Measurements from ENCODE around the gene RAET1L. TPM values are rescaled to one million over a fixed set of nuclear protein-coding genes. Genes with fewer than 3 reads are reported as not detected.
"Not testable (repeated sequence)": the region's sequence is repeated elsewhere in the genome, so short reads cannot be mapped to it uniquely, and the experiment has no call there.

The RAET1L gene
- not detected in 2 replicates for total RNA-seq (ENCODE audit: low replicate concordance)

GRCh38 chr6:150025201-150025917, at the start of gene RAET1L:
Gene RAET1L (minus strand): TSS chr6:150025532. CDS start chr6:150025471, 61 bp downstream.
- peak; percentile 70 for DNase-seq (ENCODE audit: low read depth)
- peak within 1 kb of the TSS; percentile 52 for H3K4me3 ChIP-seq (ENCODE audit: low read depth, low read length)
- TF ChIP-seq CTCF (IDR thresholded peaks at IDR 0.05; ENCODE audit: insufficient read depth, low read length) = no peak

GRCh38 chr6:150075034-150075421, 49.7 kb upstream of the RAET1L start:
- no peak overlapping the region for H3K4me3 ChIP-seq (ENCODE audit: low read depth, low read length)
- peak; percentile 58 for DNase-seq (ENCODE audit: low read depth)
- no peak for TF ChIP-seq CTCF (IDR thresholded peaks at IDR 0.05; ENCODE audit: insufficient read depth, low read length)

GRCh38 chr6:150074396-150075033, 49.2 kb upstream of the RAET1L start:
- peak; percentile 12 for DNase-seq (ENCODE audit: low read depth)
- not testable (repeated sequence) for H3K4me3 ChIP-seq (ENCODE audit: low read depth, low read length)

- H3K4me3 ChIP-seq (ENCODE audit: low read depth, low read length) = no peak overlapping the region
- no peak for TF ChIP-seq CTCF (IDR thresholded peaks at IDR 0.05; ENCODE audit: insufficient read depth, low read length)
- DNase-seq (ENCODE audit: low read depth) = peak; percentile 26
Measured at GRCh38 chr6:150072201-150072600, 46.9 kb upstream of the RAET1L start.

GRCh38 chr6:150070236-150070818, 45.0 kb upstream of the RAET1L start:
- TF ChIP-seq CTCF (IDR thresholded peaks at IDR 0.05; ENCODE audit: insufficient read depth, low read length) = no peak
- H3K4me3 ChIP-seq (ENCODE audit: low read depth, low read length) = no peak overlapping the region
- no peak for DNase-seq (ENCODE audit: low read depth)

- TF ChIP-seq CTCF (IDR thresholded peaks at IDR 0.05; ENCODE audit: insufficient read depth, low read length) = no peak
- H3K4me3 ChIP-seq (ENCODE audit: low read depth, low read length) = no peak overlapping the region
- no peak for DNase-seq (ENCODE audit: low read depth)
Measured at GRCh38 chr6:150069706-150070105, 44.4 kb upstream of the RAET1L start.

Data from fibroblast of the aortic adventitia (primary cell).